Cardiac fibroblast (primary cell): ENCODE data around the gene ADAMTS2.

Source experiments
- DNase-seq, 2 donors: peaks; one replicate each; pipeline versions ENCODE4 v3.0.0 to v3.0.0-alpha.2; 2010; ENCODE audit warnings: low read depth in 2 of 2
- H3K4me3 ChIP-seq, 2 donors: replicated peaks in 1 of 2; 1 replicate in 1 of 2; 2 replicates in 1 of 2; pipeline ENCODE4 v1.5.1; 2011; ENCODE audit warnings: low read depth in 2 of 2, low read length in 2 of 2, mild to moderate bottlenecking in 2 of 2, moderate library complexity in 1 of 2
- CTCF ChIP-seq: IDR thresholded peaks from one replicate; pipeline ENCODE4 v1.5.1; 2011; ENCODE audit warnings: low read depth, mild to moderate bottlenecking, low read length, inconsistent platforms

The ADAMTS2 gene

GRCh38 chr5:179272326-179273072 is 72.8 kb downstream of the ADAMTS2 start:
- no peak for TF ChIP-seq CTCF
- DNase-seq = no peak

DNA sequence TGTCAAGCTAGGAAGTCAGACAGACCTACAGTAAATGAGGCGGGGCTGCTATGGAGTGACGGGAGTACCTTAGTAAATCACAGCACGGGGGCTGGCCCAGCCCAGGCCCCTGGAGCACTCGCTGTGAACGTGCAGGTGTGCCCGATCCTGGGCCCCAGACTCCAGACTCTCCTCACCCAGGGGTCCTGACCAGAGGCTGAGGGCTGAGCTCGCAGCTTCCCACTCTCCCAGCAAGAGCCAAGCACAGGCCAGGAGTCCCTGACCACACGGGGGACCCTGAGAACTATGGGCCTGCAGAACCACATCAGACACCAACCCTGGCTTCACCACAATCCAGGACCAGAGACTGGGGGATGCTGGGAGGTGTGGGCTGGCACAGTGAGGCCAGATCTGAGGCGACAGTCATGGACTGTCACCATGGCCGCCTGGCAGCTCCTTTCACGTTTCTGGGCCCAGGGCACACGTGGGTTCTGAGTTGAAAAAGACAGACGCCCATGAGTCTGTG is 73.4 kb downstream of the ADAMTS2 start:
- no peak for TF ChIP-seq CTCF
- DNase-seq = no peak
- H3K4me3 ChIP-seq = no peak overlapping the region

More at GRCh38 chr5:179272326-179273072, 72.8 kb downstream of the ADAMTS2 start:
- H3K4me3 ChIP-seq = no peak overlapping the region

- no peak for DNase-seq
- H3K4me3 ChIP-seq = no peak overlapping the region
- no peak for TF ChIP-seq CTCF
Observed at GRCh38 chr5:179271428-179271734, 73.9 kb downstream of the ADAMTS2 start.

- no peak overlapping the region for H3K4me3 ChIP-seq
- TF ChIP-seq CTCF = no peak
- peak in 1 of 2 donors; percentile 93 for DNase-seq
Observed at GRCh38 chr5:179270581-179271427, 74.5 kb downstream of the ADAMTS2 start.

DNA sequence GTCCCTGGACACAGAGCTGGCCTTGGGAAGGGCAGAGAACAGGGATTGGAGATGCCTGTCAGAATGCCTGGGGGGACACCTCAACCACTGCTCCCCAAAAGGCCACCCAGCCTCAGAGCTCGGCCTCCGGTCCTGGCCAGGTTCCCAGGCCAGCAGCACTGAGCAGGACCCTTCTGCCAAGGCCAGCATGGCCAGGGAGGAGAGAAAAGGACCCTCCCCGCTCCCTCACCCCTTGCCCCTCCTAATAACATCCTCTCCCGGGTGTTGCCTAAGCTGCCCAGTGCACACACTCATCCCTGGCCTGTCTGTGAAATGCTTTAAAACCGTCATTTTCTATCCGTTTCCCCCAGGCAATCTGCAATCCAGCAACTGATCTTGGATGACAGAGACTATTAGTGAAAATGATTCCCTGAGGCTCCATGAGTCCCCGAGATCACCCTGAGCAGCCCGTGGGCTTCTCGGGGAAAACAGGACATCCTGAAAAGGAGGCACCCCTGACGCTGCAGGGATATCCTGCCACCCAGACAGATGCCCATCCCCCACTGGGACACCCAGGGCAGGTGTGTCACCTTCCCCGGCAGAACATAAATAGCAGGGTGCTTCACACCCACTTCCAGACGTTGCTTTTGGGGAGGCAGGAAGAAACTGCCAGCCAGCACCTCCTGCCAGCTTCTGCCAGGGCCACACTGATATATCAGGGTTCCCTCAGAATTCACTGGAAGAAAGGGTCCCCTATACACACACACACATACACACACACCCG is 75.3 kb downstream of the ADAMTS2 start:
- TF ChIP-seq CTCF = no peak
- DNase-seq = no peak
- no peak overlapping the region for H3K4me3 ChIP-seq

DNA sequence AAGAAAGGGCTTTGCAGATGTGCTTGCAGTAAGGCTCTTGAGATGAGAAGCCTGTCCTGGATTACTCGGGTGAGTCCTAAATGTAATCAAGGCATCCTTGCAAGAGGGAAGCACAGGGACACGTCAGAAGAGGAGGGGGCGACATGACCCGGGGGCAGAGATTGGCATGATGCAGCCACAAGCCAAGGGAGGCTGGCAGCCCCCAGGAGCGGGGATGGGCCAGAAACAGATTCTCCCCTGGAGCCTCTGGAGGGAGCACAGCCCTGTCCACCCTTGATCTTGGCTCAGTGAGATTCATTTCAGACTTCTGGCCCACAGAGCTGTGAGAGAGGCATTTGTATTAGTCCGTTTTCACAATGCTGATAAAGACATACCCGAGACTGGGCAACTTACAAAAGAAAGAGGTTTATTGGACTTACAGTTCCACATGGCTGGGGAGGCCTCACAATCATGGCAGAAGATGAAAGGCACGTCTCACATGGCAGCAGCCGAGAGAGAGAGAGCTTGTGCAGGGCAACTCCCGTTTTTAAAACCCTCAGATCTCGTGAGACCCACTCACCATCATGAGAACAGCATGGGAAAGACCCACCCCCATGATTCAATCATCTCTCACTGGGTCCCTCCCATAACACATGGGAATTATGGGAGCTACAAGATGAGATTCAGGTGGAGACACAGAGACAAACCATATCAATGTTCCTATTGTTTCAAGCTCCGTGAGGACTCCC is 76.1 kb downstream of the ADAMTS2 start:
- H3K4me3 ChIP-seq = no peak overlapping the region
- peak in 1 of 2 donors; percentile 48 for DNase-seq
- no peak for TF ChIP-seq CTCF
